Smooth muscle cell (in vitro differentiated cells): Measurements from ENCODE around the gene ZBTB21. TPM values are rescaled to one million over a fixed set of nuclear protein-coding genes. Genes with fewer than 3 reads are reported as not detected.
A peak's percentile ranks its signal among the peaks of the same experiment; 100 is the strongest.

Source experiments
- DNase-seq: peaks from one replicate; lab custom pipeline; 2025; ENCODE audit not compliant: unreplicated experiment; lab: John Stamatoyannopoulos, UW
- H2AFZ ChIP-seq: fragments of 200-600 bp; sonication (generic); 2 replicates; pipeline ENCODE4 v1.6.0; 2016; ENCODE audit warnings: antibody characterized with exemption, low read depth, mild to moderate bottlenecking
- H3F3A ChIP-seq: fragments of 200-600 bp; sonication (generic); 2 replicates; pipeline ENCODE4 v1.6.0; 2017; ENCODE audit warnings: antibody characterized with exemption, low read depth
- H3K27ac ChIP-seq: fragments of 200-600 bp; sonication (generic); 2 replicates; pipeline ENCODE4 v1.5.1; 2016; ENCODE audit warnings: low read depth, mild to moderate bottlenecking
- H3K27me3 ChIP-seq: fragments of 200-600 bp; sonication (generic); 2 replicates; pipeline ENCODE4 v1.6.1; 2016; ENCODE audit warnings: low read depth, mild to moderate bottlenecking
- H3K36me3 ChIP-seq: fragments of 200-600 bp; sonication (generic); 2 replicates; pipeline ENCODE4 v1.5.1; 2016; ENCODE audit warnings: low read depth
- H3K4me1 ChIP-seq: fragments of 200-600 bp; sonication (generic); 2 replicates; pipeline ENCODE4 v1.5.1; 2016; ENCODE audit warnings: low read depth
- H3K4me2 ChIP-seq: fragments of 200-600 bp; sonication (generic); 2 replicates; pipeline ENCODE4 v1.6.0; 2016; ENCODE audit warnings: mild to moderate bottlenecking
- H3K4me3 ChIP-seq: fragments of 200-600 bp; sonication (generic); 2 replicates; pipeline ENCODE4 v1.5.1; 2016; ENCODE audit warnings: mild to moderate bottlenecking
- H3K79me2 ChIP-seq: fragments of 200-600 bp; sonication (generic); 2 replicates; pipeline ENCODE4 v1.6.0; 2016; ENCODE audit warnings: low read depth, mild to moderate bottlenecking
- H3K9ac ChIP-seq: fragments of 200-600 bp; sonication (generic); 2 replicates; pipeline ENCODE4 v1.6.0; 2016; ENCODE audit warnings: low read depth
- H3K9me3 ChIP-seq: fragments of 200-600 bp; sonication (generic); replicated peaks from 2 replicates; pipeline ENCODE4 v1.5.1; 2016; ENCODE audit warnings: low read depth
- H4K20me1 ChIP-seq: fragments of 200-600 bp; sonication (generic); 2 replicates; pipeline ENCODE4 v1.6.0; 2016; ENCODE audit warnings: low read depth
- WGBS: methylation state at CpG from one replicate; pipeline ENCODE4 v1.1.7; 2016; ENCODE audit warnings: low lambda C conversion rate; 5-methylcytosine and 5-hydroxymethylcytosine counted together
- polyA plus RNA-seq: library from polyadenylated mRNA; unstranded; fragments of >200 nt; fragmentation: Nextera tagmentation; extraction: Ambion mirVana; gene quantifications from 2 replicates; pipeline ENCODE4 v1.2.1, GENCODE V29; 2016
- total RNA-seq: library from RNA; depleted of rRNA; stranded (reverse); fragments of >200 nt; gene quantifications from 2 replicates; pipeline ENCODE4 v1.2.3, GENCODE V29; 2014
- TF ChIP-seq, protein P1 (sequence below): fragments of 200-600 bp; sonication (generic); IDR thresholded peaks from 2 replicates; pipeline ENCODE4 v1.5.1; 2017; ENCODE audit warnings: borderline replicate concordance, mild to moderate bottlenecking, antibody characterized with exemption; ENCODE audit not compliant: insufficient read depth, poor library complexity, severe bottlenecking

The ZBTB21 gene
- total and polyA plus RNA-seq, 2 experiments from 2014 or later = 6.2 to 24.1 TPM

DNA sequence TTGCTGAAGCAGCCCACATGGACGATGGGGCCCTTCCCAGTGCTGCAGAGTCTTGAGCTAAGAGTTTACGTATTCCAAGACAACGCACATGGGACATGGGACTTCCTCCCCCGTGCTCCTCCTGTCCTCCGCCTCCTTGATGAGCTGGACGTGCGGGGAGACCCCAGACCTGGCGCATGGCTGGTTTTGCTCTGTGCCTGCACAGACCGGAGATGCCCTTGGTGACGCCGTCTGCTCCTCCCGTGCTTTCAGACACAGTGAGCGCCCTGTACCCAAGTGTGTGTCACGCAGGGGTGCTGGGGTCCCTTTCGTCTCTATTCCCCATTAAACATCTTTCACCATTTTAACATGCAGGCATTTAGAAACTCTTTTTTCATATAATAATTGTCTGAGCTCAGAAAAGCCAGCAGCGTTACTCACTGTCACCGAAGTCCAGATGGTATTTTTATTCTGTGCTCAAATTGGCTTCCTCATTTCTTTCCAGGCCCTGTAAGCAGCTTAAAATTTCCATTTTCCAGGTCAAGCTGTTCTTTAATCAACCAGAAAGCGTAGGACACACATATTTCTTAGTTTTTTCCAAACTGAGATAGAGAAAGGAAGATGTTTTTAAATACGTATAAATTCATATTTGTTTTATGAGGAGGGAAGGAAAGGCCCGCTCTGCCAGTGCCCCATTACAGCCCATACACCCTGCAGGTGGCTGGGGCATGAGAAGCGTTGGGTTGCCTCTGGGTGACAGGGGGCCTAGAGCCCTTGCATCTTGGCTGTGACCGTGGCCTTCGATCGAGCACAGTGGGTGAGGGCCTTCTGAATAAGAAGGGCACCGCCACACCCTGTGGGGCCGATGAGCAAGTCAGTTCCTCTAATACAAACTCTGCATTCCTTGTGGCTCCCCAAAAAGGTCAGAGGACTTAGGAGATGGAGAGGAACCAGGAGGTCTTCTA is 17.9 kb upstream of the ZBTB21 start:
- Histone ChIP-seq H3K27me3 (no peaks in the 10 kb centered on the region), H3K27ac (no peak overlapping the region), H3F3A (no peaks in the 10 kb centered on the region), H2AFZ (no peak overlapping the region), H3K4me3 (no peak overlapping the region), H3K9ac (no peak overlapping the region), H3K36me3 (no peaks in the 10 kb centered on the region), H3K79me2 (no peaks in the 10 kb centered on the region), H3K4me1 (no peaks in the 10 kb centered on the region), H3K4me2 (no peak overlapping the region), H4K20me1 (no peaks in the 10 kb centered on the region), H3K9me3 (no peaks in the 10 kb centered on the region)
- TF ChIP-seq, protein P1, sequence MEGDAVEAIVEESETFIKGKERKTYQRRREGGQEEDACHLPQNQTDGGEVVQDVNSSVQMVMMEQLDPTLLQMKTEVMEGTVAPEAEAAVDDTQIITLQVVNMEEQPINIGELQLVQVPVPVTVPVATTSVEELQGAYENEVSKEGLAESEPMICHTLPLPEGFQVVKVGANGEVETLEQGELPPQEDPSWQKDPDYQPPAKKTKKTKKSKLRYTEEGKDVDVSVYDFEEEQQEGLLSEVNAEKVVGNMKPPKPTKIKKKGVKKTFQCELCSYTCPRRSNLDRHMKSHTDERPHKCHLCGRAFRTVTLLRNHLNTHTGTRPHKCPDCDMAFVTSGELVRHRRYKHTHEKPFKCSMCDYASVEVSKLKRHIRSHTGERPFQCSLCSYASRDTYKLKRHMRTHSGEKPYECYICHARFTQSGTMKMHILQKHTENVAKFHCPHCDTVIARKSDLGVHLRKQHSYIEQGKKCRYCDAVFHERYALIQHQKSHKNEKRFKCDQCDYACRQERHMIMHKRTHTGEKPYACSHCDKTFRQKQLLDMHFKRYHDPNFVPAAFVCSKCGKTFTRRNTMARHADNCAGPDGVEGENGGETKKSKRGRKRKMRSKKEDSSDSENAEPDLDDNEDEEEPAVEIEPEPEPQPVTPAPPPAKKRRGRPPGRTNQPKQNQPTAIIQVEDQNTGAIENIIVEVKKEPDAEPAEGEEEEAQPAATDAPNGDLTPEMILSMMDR = no peak
- WGBS = 92% methylated on average over 26 of the region's 26 CpGs
- no peak for DNase-seq

DNA sequence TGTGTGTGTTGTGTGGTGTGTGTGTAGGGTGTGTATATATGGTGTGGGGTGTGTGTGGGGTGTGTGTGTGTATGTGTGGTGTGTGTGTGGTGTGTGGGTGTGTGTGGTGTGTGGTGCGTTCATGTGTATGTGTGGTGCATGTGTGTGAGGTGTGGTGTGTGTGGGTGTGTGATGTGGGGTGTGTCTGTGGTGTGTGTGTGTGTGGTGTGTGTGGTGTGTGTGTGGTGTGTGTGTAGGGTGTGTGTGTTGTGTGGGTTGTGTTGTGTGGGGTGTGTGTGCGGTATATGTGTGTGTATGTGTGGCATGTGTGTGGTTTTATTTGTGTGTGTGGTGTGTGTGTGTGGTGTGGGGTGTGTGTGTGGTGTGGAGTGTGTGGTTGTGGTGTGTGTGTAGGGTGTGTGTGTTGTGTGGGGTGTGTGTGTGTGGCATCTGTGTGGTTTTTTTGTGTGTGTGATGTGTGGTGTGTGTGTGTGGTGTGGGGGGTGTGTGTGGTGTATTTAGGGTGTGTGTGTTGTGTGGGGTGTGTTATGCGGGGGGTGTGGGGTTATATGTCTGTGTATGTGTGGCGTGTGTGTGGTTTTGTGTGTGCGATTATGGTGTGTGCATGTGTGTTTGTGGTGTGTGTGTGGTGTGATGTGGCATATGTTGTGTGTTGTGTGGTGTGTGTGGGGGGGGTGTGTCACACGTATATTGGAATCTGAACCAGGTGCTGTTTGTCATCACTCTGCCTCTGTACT is 17.1 kb upstream of the ZBTB21 start:
- DNase-seq = no peak
- Histone ChIP-seq H4K20me1 (no peaks in the 10 kb centered on the region), H3K9ac (no peak overlapping the region), H3F3A (no peaks in the 10 kb centered on the region), H3K4me1 (peaks cover 3% of the 10 kb centered on the region), H3K4me3 (no peak overlapping the region), H3K27me3 (no peaks in the 10 kb centered on the region), H3K4me2 (no peak overlapping the region), H2AFZ (no peak overlapping the region), H3K9me3 (no peaks in the 10 kb centered on the region), H3K36me3 (no peaks in the 10 kb centered on the region), H3K79me2 (no peaks in the 10 kb centered on the region), H3K27ac (no peak overlapping the region)
- TF ChIP-seq, protein P1 = no peak
- WGBS = 84% methylated on average over 4 of the region's 6 CpGs

DNA sequence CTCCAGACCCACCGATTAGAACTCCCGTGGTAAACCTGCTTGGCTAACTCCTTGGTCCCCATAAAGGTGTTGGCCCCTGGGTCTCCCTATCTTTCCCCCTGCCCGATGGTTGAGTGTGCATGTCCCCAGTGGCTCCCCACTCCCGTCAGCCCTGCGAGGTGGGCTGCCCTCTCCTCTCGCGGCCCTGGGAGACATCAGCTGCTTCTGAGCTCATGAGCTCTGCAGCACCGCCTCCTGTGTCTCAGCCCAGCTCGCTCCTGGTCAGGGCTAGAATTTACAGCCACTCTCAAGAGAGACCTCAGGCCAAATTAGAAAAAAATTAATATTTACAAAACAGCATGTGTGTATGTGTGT is 15.9 kb upstream of the ZBTB21 start:
- Histone ChIP-seq H3K9me3 (no peaks in the 10 kb centered on the region), H3F3A (no peaks in the 10 kb centered on the region), H3K4me2 (peak overlapping the region; percentile 11), H3K4me3 (no peak overlapping the region), H3K4me1 (peaks cover 11% of the 10 kb centered on the region), H3K36me3 (no peaks in the 10 kb centered on the region), H3K27ac (peak overlapping the region; percentile 77), H4K20me1 (no peaks in the 10 kb centered on the region), H3K9ac (peak overlapping the region; percentile 61), H3K27me3 (no peaks in the 10 kb centered on the region), H3K79me2 (no peaks in the 10 kb centered on the region), H2AFZ (no peak overlapping the region)
- DNase-seq = no peak
- TF ChIP-seq, protein P1 = no peak
- 94% methylated on average over 9 of the region's 9 CpGs for WGBS
